Measurements from ENCODE around the gene CEP170B.

CEP170B gene

GRCh38 chr14:104885031-104885972, 20.2 kb downstream of the CEP170B start:
- Histone ChIP-seq H3K36me3 (peaks cover 37% of the 10 kb centered on the region), H3K27me3 (ENCODE audit: insufficient read depth, low read depth, severe bottlenecking) (no peaks in the 10 kb centered on the region), H3K27ac (no peak overlapping the region), H3K9me3 (ENCODE audit: severe bottlenecking) (no peaks in the 10 kb centered on the region), H3K4me3 (ENCODE audit: low read depth, low read length) (no peak overlapping the region)
- no peak for DNase-seq
- no peak for TF ChIP-seq CTCF (IDR thresholded peaks at IDR 0.05; ENCODE audit: low read depth, low read length)

GRCh38 chr14:104885973-104886689, 21.1 kb downstream of the CEP170B start:
- no peak for DNase-seq
- H3K36me3 ChIP-seq: peaks cover 31% of the 10 kb centered on the region
- H3K9me3 ChIP-seq (ENCODE audit: severe bottlenecking): no peaks in the 10 kb centered on the region
- no peak overlapping the region for H3K27ac ChIP-seq
- H3K4me3 ChIP-seq (ENCODE audit: low read depth, low read length): no peak overlapping the region
- no peak for TF ChIP-seq CTCF (IDR thresholded peaks at IDR 0.05; ENCODE audit: low read depth, low read length)
- H3K27me3 ChIP-seq (ENCODE audit: insufficient read depth, low read depth, severe bottlenecking): no peaks in the 10 kb centered on the region

GRCh38 chr14:104886690-104887622, 21.9 kb downstream of the CEP170B start:
- no peak for TF ChIP-seq CTCF (IDR thresholded peaks at IDR 0.05; ENCODE audit: low read depth, low read length)
- Histone ChIP-seq H3K27me3 (ENCODE audit: insufficient read depth, low read depth, severe bottlenecking) (no peaks in the 10 kb centered on the region), H3K9me3 (ENCODE audit: severe bottlenecking) (no peaks in the 10 kb centered on the region), H3K36me3 (peaks cover 31% of the 10 kb centered on the region), H3K4me3 (ENCODE audit: low read depth, low read length) (no peak overlapping the region), H3K27ac (no peak overlapping the region)
- no peak for DNase-seq

GRCh38 chr14:104887623-104888488, 22.8 kb downstream of the CEP170B start:
- no peak for DNase-seq
- H3K4me3 ChIP-seq (ENCODE audit: low read depth, low read length): no peak overlapping the region
- no peak for TF ChIP-seq CTCF (IDR thresholded peaks at IDR 0.05; ENCODE audit: low read depth, low read length)
- no peak overlapping the region for H3K27ac ChIP-seq
- no peaks in the 10 kb centered on the region for H3K27me3 ChIP-seq (ENCODE audit: insufficient read depth, low read depth, severe bottlenecking)
- peaks cover 31% of the 10 kb centered on the region for H3K36me3 ChIP-seq
- H3K9me3 ChIP-seq (ENCODE audit: severe bottlenecking): no peaks in the 10 kb centered on the region

Measured in WERI-Rb-1 (cell line).